GM21381 (cell line): ENCODE results near the gene ZMYM3.
"Not testable (repeated sequence)": the region's sequence is repeated elsewhere in the genome, so short reads cannot be mapped to it uniquely, and the experiment has no call there.

Experiments used
- ATAC-seq: cut with Tn5 transposase; IDR thresholded peaks from one replicate; pipeline ENCODE4 v1.9.1; 2021; ENCODE audit warnings: mild to moderate bottlenecking, moderate library complexity; ENCODE audit not compliant: unreplicated experiment

The ZMYM3 gene

DNA sequence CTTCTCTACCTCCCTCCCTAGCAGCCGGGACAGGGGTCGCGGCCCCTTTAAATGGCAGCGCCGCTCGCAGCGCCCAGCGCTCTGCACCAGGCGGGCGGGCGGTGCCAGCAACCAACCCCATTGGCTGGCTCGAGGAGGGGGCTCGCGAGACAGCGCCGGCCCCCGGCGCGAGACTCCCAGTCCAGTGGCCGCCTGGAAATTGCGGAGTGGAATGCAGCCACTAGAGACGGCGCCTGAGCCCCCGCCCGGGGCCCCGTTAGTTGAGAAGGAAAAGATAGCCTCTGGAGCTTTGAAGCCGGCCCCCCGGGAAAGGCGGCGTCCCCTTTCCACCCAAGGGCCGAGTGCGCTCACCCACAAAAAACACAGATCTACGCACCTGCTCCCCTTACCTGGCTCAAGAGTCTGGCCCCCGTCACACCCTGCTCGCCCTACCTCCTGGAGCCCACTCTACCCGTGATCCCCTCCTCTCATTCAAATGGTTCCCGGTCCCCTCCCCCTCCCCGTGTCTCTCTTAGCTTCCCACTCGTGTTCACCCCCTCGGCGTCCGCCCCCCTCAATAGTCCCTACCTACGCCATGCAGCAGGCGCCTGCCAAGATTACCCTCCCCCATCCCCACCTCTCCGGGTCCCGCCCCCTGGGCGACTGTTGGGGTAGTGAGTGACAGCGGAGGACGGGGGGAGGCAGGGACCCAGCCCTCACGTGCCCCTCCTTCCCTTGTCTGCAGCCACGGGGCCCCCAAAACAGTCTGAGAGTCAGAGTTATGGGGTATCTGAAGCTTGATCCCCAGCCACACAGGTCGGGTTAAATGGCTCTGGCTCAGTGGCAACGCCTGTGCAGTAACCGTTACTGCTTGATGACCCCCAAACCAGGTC lies at the start of gene ZMYM3:
ZMYM3 (minus strand) TSS at position 49 of the 872 bp plus-strand sequence. CDS start 885 bp downstream, outside the sequence.
- ATAC-seq: peak; percentile 85

DNA sequence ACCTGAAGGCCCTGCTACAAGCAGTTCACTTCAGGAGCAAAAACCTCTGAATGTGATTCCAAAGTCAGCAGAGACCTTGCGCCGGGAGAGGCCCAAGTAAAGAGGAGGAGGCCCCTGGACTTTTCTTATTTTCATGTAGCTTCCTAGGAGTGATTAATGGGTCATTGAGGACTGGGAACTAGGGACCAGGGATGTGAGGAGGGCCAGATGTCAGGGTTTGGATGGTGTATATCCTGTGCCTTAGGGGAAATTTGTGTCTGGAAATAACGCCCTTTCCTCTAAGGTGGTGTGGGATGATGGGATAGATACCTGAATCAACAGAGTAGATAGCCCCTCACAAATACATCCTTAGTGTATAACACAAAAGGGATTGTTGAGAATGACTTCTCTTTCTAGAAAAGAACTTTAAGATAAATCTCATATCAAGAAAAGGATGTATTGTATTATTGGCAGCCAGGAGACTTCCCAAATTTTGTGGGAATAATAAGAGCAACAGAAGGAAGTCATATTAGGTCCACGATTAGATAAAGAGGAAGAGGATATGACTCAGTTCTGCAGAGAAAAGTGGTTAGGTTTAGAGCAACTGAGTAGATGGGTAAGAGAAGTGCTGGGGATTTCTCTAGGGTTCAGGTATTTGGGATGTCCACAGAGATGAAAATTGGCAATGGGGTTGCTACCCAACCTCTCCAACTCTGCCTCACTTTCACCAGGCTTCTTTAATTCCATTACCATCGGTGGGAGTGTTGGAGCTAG lies 48.7 kb upstream of the ZMYM3 start:
- no peak for ATAC-seq

DNA sequence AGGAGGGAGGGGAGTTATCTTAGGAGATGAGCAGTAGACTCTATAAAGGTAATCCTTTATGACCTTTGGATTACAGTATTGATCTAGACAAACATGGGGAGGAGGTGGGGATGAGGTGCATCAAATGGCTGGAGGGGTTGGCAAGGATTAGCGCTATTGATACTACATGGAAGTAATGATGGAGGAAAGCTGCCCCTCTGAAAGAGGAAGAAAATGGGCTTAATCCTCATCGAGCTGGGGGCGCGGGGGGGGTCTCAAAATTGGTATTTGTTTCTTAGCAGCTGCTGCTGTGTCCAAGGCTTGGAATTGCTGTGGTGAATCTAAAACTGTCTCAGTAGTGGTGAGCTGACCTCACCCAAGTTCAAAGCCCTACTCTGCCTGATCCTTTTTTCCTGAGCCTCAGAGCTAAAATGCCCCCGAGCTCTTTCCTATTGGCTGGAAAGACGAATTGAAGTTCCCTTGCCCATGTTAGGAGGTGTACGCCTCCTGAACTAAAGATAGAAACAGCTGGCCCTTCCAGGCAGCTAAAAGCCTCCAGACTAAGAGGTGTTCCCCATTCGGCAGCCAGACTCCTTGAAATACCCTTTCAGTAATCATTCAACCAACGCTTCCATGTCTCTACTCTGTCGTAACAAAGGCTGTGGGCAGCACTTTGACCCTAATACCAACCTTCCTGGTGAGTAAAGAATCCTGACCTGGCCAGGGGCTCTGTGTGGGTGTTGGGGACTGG lies 47.4 kb upstream of the ZMYM3 start, which contains the start of gene ITGB1BP2:
ITGB1BP2 (plus strand) TSS at position 556 of the 730 bp plus-strand sequence; CDS start at position 613, 57 bp downstream.
- no peak for ATAC-seq

DNA sequence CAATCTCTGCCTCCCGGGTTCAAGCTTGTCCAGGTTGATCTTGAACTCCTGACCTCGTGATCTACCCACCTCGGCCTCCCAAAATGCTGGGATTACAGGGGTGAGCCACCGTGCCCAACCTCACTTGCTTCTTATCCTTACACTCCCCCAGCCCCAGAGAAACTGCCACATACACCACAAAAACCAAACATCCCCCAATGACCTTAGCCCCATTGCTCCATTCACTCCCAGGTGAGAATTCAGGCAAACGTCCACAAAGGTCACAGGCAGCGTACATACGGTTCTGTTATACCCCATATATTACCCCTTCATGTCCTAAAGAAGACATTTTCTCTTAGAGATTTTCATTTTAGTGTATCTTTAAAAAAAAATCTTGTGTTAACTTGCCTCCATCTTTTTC lies 46.6 kb upstream of the ZMYM3 start:
- not testable (repeated sequence) for ATAC-seq

DNA sequence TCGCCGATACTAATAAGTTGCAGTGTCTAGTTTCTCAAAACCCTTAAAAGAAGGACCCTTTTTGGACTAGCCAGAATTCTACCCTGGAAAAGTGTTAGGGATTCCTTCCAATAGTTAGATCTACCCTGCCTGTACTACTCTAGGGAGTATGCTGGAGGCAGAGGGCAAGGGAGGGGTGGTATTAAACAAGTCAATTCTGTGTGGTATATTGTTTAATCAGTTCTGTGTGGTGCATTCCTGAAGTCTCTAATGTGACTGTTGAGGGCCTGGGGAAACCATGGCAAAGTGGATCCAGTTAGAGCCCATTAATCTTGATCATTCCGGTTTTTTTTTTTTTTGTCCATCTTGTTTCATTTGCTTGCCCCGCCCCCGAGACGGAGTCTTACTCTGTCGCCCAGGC lies 46.1 kb upstream of the ZMYM3 start:
- ATAC-seq: not testable (repeated sequence)

DNA sequence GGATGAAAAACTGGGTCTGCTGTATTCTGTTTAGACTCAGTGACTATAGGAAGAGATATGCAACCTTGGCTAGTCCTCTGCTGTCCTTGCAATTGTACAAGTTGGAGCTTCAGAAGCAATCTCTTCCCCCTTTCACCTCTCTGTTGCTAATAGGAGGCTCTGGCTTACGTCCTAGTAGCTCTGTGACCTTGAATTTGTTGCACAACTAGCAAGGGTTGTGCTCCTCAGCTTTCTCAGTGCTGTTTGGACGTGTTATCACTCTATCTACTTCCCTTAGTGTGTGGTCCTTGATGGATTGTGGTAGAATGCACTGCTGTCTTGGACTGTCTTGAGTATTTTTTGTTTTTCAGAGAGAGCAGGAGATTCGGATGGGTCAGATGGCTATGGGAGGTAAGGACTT lies 44.2 kb upstream of the ZMYM3 start:
- no peak for ATAC-seq

DNA sequence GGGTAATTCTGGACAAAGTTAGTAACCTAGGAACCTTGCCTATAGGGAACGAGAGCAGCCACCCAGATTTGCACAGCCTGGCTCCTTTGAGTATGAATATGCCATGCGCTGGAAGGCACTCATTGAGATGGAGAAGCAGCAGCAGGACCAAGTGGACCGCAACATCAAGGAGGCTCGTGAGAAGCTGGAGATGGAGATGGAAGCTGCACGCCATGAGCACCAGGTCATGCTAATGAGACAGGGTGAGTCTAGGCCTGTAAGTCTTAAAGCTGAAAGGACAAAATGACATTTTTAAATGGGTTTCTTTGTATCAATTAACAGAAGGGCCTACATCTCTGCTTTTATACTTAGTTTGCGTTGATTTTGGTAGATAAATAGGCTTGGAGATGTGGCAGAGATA lies 42.9 kb upstream of the ZMYM3 start:
- ATAC-seq: no peak

DNA sequence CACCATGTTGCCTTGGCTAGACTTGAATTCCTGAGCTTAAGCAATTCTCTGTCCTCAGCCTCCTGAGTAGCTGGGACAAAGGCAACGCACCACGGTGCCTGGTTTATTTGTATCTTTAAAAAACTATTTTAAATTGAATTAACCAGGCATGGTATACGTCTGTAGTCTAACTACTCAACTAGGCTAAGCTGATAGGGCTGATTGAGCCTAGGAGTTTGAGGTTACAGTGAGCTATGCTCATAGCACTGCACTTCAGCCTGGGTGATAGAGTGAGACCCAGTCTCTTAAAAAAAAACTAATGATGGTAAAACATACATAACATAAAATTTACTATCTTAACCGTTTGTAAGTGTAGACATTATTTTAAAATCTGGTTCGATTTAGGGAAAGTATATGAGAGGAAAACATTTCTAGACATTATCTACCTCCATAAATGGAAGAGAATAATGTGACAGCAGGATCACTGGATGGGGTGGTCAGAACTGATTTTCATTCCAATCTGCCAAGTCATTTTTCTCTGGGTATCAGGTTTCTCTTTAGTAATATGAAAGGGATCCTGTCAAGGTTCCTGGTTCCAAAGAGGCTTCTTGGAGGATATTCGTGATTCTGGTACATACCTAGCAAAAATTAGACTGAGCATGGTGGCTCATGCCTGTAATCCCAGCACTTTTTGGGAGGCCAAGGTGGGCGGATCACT lies 38.9 kb upstream of the ZMYM3 start:
- no peak for ATAC-seq

DNA sequence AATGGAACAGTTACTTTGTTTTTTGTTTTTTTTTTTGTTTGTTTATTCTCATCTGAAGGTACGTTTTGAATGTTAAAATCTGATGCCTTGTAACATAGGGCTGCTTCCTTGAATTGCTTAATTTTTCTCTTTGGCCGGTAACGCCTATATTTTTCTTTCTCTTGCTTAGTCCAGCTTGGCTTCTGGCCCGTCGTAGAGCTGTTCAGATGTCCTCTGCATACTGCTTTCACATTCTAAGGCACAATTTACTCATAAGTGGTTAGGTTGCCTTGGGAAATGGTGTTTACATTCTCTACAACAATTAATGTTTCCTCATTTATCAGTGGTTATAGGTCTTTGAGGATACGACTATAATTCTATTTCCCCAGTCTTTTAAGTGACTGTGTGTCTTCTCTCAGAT lies 37.4 kb upstream of the ZMYM3 start:
- no peak for ATAC-seq

DNA sequence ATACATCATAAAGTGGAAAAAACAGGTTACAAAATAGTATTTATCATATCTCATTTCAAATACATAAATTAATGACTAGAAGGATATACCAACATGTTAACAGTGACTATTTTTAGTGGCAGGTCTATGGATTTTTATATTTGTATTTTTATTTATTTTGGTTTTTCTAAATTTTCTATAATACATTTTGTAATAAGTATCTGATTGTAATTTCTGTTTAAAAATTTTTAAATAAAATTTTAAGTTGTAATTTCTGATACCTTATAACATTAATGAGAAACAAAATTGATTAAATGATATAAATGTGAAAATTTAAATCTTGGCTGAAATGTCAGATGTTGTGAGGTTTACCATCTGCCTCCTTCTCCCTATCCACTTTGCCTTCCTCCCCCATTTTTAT lies 32.0 kb upstream of the ZMYM3 start:
- ATAC-seq: no peak

DNA sequence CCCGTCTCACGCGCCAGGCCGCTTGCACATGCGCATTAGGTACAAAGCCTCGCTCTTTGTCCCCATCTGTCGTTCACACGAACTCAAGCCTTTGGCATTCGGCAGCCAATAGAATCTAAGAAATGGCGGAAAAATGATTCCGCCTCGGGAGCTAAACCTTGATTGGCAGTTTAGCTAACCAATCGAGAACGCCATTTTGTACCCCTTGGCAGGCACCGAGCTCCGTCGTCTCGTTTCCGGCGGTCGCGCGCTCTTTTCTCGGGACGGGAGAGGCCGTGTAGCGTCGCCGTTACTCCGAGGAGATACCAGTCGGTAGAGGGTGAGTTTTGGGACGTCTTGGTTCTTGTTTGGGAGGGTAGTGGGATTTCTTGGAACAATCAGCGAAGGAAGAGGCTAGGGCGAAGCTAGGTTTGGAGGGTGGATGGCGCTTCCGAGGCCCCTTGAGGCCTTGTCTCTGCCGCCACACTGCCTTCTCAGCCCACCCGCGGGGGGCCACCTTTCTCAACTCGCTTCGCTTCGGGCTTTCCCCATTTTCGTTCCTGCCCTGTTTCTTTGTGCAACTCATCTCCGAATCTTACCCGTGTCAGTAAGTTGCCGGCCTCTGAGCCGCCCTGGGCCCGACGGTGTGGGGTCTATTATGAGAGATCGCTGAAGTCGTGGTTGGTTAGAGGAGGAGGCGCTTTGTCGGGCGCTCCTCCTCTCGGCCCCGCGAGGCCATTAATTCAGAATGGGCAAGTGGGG lies 29.6 kb upstream of the ZMYM3 start, which contains the start of gene NONO:
NONO (plus strand) TSS at position 233 of the 741 bp plus-strand sequence. CDS start 7,003 bp downstream, outside the sequence.
- ATAC-seq: peak; percentile 85

DNA sequence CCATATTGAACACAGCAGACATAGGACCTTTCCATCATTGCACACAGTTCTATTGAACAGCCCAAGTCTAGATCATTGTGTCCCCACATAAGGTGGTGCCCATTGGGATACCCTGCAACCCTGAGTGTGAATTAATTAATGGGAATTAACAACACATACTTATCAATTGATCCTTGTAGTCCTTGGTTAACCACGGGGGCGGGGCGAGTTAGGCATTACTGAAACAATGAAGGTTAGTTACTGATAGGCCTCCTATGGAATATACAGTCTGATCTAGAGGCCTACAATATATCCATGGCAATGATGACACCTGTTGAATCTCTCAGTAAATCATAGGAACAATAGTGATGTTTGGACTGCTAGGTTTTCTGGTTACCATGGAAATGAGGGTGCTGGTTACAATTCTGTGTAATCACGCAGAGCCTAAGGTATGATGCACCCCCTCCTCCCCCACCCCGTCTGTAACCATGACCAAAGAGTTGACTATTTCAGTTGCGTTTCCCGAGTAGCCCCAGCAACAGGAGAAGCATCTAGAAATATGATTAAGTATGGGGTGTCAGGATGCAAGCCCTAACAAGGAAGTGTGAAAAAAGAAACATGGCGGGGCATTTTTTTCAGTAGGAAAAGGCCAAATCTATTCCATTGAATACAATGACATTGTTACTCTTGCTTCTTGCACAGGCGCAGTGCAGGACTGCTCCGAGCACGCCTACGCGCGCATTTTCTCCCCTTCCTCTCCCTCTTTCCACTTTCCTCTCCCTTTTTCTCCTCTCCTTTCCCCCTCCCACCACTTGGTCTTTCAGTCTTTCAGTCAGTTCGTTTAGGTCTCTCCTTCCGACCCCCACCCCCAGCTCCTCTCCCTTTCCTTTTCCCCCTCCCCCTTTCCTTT lies 28.8 kb upstream of the ZMYM3 start:
- ATAC-seq: peak; percentile 25

DNA sequence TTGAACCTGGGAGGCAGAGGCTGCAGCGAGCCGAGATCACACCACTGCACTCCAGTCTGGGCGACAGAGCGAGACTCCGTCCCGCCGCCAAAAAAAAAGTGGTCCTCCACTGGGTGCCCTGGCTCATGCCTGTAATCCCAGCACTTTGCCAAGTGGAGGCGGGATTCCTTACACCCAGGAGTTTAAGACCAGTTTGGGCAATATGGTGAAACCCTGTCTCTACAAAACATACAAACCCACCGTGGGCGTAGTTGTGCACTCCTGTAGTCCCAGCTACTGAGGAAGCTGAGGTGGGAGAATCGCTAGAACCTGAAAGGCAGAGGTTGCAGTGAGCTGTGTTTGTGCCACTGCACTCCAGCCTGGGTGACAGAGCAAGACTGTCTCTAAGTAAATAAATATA lies 27.4 kb upstream of the ZMYM3 start:
- ATAC-seq: not testable (repeated sequence)

DNA sequence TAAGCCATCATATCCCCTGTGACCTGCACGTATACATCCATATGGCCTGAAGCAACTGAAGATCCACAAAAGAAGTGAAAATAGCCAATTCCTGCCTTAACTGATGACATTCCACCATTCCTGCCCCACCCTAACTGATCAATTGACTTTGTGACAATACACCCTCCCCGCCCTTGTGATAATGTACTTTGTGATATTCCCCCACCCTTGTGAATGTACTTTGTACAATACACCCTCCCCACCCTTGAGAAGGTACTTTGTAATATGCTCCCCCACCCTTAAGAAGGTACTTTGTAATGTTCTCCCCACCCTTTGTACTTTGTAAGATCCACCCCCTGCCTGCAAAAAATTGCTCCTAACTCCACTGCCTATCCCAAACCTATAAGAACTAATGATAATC lies 18.4 kb upstream of the ZMYM3 start:
- not testable (repeated sequence) for ATAC-seq

DNA sequence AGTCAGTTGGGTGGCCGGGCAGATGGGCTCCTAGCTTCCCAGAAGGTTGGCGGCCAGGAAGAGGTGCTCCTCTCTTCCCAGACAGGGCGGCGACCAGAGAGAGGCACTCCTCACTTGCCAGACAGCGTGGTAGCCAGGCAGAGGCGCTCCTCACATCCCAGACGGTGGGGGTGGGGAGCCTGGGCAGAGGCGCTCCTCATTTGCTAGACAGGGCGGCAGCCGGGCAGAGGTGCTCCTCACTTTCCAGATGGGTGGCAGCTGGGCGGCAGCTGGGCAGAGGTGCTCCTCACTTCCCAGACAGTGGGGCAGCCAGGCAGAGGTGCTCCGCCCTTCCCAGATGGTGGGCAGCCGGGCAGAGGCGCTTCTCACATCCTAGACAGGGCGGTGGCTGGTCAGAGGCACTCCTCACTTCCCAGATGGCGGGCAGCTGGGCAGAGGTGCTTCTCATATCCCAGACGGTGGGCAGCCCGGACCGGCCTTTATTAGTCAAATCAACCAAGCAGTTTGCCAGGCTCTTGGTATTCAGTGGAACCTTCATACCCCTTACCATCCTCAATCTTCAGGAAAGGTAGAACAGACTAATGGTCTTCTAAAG lies 16.0 kb upstream of the ZMYM3 start:
- no peak for ATAC-seq

DNA sequence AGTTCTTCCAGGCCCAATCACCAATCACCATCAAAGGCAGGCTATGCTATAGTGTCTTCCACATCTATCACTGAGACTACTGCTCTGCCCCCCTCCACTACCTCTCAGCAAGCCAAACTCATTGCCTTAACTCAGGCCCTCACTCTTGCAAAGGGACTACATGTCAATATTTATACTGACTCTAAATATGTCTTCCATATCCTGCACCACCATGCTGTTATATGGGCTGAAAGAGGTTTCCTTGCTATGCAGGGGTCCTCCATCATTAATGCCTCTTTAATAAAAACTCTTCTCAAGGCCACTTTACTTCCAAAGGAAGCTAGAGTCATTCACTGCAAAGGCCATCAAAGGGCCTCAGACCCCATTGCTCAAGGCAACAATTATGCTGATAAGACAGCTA lies 14.7 kb upstream of the ZMYM3 start:
- not testable (repeated sequence) for ATAC-seq

DNA sequence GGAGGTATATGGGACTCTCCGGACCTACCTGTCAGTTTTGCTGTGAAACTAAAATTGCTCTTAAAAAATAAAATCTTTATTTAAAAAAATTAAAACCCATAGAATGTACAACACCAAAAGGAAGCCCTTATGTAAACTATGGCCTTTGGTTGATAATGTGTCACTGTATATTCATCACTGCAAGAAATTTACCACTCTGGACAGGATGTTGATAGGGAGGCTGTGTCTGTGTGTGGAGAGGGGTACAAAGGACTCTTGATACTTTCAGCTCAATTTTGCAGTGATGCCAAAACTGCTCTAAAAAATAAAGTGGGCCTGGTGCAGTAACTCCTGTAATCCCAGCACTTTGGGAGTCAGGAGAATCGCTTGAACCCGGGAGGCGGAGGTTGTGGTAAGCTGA lies 2.9 kb upstream of the ZMYM3 start:
- no peak for ATAC-seq

DNA sequence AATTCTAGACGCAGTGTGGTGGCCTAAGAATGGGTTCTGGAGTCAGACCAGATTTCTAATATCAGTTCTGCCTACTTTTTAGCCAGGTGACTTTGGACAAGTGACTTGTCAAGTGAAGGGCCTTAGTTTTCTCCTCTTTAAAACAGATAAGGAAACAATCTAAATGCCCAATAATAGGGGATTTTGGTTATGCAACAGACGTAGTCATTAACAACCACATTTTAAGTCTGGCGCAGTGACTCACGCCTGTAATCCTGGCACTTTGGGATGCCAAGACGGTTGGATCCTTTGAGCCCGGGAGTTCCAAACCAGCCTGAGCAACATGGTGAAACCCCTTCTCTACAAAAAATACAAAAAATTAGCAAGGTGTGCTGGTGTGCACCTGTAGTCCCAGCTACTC lies 2.1 kb upstream of the ZMYM3 start:
- no peak for ATAC-seq
